SH-SY5Y (cell line): Measurements from ENCODE around the gene LRRC38.

Experiments used
- GATA2 ChIP-seq: IDR thresholded peaks from 2 replicates; pipeline ENCODE4 v1.6.1; 2011; ENCODE audit warnings: mild to moderate bottlenecking, low read depth, low read length
- GATA3 ChIP-seq: IDR thresholded peaks from 2 replicates; pipeline ENCODE4 v1.6.1; 2011; ENCODE audit warnings: low read depth, mild to moderate bottlenecking, low read length, moderate library complexity

Gene LRRC38, protein sequence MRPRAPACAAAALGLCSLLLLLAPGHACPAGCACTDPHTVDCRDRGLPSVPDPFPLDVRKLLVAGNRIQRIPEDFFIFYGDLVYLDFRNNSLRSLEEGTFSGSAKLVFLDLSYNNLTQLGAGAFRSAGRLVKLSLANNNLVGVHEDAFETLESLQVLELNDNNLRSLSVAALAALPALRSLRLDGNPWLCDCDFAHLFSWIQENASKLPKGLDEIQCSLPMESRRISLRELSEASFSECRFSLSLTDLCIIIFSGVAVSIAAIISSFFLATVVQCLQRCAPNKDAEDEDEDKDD

DNA sequence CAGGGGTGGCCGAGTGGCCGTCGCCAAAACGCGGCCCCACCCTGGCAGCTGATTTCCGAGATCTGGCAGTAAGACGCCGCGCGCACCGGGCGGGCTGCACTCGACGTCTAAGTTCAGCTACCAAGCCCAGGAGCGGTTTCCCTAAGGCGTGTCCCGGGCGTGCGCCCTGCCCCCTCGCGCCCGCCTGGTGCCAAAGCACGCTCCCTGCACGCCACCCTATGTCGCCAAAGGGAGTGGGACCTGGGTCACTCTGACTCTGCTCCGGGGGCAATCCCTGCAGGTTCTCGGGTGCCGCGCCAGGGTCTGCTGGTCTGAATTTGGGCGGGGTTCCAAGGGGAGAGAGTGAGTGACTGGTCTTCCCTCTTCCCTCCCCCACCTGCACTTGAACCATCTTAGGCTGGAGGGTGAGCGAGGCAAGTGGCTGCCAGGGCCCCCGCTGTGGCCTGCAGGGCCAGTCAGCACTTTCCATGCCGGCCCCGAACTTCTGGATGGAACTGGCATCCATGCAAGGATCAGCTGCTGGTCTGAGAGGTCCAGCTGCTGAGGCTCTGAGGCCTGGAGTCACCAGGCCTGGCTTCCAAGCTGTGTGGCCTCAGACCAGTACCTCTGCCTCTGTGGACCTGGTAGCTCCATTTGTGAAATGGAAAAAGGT lies at the start of gene LRRC38:
TSS of gene LRRC38 (minus strand) at position 109 of the 652 bp plus-strand sequence. CDS start 410 bp downstream, outside the sequence.
- no peak for TF ChIP-seq GATA3
- TF ChIP-seq GATA2 = no peak

DNA sequence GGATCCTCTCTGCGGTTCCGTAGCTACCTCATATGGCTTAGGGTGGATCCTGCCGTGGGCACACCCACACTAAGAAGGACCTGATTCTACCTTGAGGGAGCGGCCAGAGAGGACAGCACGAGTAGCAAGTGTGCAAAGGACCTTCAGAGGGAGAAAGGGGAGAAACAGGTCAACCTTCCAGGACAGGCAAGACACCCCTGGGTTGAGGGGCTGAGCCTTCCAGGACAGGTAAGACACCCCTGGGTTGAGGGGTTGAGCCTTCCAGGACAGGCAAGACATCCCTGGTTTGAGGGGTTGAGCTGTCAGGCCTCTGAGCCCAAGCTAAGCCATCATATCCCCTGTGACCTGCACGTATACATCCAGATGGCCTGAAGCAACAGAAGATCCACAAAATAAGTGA lies 46.7 kb upstream of the LRRC38 start:
- TF ChIP-seq GATA3 (no peak), GATA2 (no peak)

DNA sequence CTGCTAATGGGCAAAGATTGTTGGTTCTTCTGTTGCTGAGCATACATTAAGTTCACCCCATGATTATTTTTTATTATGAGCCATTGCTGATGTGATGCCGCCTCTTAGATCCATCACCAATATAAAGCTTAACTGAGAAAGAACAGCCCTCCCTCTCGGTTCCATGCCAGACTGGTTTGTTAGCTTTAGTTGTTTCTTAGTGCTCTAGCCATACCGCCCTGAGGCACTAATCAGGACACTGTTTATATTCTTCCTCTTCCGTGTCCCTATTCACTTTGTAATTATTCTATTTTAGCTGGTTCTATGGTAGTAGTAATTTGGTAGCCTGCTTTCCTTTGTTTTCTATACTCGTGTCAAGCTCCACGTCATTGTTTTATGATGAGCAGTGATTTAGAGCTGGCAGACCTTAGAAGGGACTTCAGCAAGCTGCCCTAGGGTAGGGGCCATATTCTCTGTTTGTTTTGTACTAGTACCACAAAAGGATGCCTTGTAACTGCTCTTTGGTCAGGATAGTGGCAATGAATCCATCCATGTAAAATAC lies 42.5 kb upstream of the LRRC38 start:
- TF ChIP-seq GATA2 = no peak
- TF ChIP-seq GATA3 = no peak

DNA sequence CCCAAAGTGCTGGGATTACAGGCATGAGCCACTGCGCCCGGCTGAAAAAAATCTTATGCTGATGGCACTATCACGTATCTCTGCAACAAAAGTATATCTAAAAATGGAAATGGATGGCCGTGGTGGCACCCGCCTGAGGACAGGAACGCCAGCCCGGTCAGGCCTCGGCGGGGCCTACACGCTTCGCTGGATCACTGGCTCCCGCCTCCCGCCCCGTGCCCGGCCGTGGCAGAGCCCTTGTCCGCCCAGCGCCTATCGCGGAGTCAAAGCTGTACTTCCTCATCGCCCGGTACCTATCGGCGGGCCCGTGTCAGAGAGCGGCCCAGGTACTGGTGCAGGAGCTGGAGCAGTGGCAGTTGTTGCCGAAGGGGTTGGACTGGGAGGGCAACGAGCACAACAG lies 41.0 kb upstream of the LRRC38 start:
- TF ChIP-seq GATA2 = no peak
- no peak for TF ChIP-seq GATA3

DNA sequence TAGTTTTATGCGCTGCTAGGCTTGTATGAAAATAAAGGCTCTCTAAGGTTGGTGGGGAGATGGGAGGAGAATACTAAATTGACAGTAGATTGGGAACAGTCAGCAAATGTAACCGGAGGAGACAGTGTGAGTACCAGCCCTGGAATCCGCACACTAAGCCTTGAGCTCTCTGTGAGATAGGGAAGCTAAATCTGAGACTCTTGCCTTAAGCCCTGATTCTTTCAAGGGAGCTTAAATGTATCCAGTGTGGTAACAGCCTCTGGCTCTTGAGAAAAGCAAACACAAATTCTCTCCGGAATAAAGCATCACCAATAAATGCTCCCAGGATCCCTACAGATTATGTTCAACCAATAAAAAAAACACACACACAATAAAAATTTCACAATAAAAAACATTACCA lies 36.9 kb upstream of the LRRC38 start:
- TF ChIP-seq GATA3 (no peak), GATA2 (no peak)

DNA sequence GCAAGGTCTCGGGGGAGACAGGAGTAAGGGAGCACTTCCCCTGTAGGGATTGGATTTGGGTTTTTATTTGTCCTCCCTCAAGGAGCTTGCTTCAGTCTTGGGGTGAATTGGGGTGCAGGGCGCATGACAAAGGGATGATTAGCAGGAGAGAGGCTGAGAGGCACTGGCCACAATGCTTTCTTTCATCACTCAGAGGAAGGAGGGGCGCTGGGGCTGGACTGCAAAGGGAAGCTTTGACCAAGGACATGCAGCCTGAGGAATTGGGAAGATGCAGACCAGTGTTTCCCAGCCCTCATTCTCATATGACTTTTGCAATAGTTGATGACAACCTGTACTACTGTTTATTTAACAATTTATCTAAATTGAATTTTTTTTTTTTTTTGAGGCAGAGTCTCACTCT lies 35.7 kb upstream of the LRRC38 start:
- TF ChIP-seq GATA3 = no peak
- TF ChIP-seq GATA2 = no peak

DNA sequence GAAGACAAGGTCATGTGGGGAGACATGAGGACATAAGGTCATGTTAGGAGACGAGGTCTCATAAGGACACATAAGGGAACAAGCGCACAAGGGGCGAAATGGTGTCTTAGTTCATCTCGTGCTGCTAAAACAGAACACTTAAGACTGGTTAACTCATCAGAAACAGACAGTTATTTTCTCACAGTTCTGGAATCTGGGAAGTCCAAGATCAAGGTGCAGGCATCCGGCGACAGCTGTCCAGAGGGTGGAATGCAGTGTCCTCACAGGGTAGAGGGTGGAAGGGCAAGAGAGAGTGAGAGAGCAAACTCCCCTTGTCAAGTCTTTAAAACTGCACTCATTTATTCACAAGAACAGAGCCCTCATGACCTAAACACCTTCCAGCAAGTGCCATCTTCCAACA lies 35.2 kb upstream of the LRRC38 start:
- TF ChIP-seq GATA3 = no peak
- no peak for TF ChIP-seq GATA2

DNA sequence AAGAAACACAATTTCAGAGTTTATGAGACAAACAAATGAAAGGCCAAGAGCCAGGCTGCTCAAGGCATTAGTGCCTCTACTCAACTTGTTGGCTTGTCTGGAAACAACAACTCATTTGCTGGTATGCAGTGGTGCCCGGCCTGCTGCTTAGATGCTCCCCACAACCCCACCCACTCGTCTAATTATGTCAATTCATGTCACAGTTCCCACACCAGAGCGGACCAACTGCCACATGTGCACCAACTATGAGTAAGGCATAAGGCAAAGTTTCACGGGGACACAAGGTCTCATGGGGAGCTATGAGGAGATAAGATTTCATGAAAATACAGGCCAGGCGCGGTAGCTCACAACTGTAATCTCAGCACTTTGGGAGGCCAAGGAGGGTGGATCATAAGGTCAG lies 34.5 kb upstream of the LRRC38 start:
- TF ChIP-seq GATA2 (no peak), GATA3 (no peak)

DNA sequence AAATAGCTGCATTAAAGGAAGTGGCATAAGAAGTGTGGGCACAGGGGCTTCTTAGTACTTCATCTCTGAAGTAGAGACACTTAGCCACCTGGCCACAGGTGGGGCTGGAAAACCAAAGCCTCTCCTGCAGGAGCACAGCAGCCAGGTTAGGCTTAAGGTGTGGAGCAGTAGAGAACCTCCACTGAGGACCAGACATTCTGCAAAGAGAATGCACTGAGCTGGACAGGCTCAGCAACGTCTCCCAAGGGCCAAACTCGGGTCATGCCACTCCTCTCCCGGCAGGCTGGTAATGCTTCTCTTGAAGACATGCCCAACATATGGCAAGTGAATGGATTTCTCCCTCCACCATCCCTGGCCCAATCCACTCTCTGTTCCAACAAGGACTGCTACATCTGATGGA lies 33.0 kb upstream of the LRRC38 start:
- TF ChIP-seq GATA2 (no peak), GATA3 (no peak)

DNA sequence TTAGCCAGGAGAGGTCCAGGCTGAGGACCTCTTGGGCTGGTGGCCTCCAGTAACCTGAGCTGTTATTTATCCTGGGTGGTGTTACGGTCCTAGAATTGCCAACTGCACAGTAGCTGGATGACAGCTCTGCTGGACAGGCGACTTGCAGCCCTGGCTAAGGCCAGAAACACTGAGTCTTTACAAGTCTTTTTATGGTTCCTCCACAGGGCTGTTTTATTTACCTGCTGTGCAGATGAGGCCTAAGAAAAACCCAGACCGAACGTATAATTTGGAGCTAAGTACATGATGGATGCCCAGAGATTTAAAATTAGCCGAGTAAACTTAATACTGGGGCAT lies 30.4 kb upstream of the LRRC38 start:
- TF ChIP-seq GATA2 (no peak), GATA3 (no peak)

DNA sequence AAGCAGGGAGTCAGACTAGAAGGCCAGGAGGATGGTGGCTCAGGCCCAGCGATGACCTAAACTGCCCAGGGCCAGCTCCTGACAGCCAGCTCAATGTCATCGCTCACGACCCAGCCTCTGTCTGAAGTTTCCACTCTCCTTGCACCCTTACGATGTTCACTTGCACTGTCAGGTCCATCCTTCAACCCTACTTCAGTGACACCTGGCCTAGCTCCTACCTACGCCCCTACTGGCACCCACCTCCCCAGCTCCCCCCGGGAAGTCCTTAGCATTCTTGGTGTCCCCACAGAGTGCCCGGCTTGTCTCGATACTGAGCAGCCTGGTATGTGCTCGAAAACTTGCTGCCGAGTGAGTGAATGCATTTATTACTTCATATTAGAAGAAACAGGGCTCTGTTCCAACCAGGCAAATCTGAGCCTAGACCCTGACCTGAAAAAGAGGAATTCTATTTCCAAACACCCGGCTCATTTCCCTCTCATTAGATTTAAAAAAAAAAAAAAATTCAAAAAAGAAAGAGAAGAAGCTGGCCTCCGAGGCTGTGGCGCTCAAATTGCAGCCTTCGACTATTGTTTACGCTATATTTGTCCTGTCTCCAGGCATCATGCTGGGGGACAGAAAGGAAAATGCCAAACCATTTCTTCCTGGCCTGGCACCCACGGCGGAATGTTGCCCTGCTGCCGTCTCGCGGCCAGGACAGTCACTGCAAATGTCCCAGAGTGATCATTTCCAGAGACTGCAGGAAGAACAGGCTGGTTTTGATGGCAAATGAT lies 29.8 kb upstream of the LRRC38 start:
- TF ChIP-seq GATA3 (no peak), GATA2 (no peak)

DNA sequence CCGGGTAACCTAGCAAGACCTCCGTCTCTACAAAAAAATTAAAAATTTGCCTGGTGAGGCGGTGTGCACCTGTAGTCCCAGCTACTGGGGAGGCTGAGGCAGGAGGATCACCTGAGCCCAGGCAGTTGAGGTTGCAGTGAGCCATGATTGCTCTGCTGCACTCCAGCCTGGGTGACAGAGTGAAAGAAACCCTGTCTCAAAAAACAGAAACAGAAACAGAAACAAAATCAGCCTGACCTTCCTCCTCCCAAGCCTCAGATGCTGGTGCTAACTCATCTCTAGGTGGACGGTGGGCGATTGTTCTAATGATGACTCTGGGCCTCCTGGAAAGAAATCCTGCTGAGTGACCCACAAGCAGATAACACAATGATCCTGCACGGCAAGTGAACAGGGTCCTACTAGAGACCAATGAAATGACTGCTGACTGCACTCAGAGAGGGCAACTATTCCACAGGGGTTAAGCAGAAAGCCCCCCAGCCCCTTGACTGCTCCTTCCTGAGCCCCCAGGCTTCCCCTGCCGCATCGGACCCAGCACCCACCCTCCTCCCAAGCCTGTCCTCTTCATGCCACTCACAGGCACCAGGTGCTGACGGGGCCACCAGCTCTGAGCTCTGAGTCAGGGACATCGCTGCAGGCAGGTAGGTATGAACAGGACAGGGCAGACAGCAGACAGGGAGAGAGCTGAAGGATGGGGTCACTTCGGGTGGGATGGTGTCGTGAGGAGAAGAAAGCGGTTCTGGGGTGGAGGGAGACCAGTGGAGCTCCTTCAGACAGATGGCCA lies 27.8 kb upstream of the LRRC38 start:
- TF ChIP-seq GATA2 (no peak), GATA3 (no peak)

DNA sequence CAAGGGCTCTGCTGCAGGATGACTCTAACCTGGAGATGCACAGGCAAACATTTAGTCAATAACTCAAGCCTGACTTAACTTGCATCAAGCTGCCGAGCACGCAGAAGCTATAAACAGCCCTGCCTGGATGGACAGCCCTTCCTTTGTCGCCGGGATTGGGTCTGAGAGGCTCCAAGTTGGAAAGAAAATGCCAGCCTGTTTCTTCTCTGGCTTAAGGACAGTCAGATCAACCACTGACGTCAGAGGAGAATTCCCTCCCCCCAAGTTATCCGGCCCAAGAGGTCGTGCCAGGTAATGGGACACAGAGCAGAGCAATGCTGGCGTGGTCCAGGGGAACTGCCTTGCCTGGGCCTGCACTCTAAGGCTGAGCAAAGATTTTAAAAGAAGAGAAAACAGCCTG lies 27.1 kb upstream of the LRRC38 start:
- TF ChIP-seq GATA3 = no peak
- no peak for TF ChIP-seq GATA2

DNA sequence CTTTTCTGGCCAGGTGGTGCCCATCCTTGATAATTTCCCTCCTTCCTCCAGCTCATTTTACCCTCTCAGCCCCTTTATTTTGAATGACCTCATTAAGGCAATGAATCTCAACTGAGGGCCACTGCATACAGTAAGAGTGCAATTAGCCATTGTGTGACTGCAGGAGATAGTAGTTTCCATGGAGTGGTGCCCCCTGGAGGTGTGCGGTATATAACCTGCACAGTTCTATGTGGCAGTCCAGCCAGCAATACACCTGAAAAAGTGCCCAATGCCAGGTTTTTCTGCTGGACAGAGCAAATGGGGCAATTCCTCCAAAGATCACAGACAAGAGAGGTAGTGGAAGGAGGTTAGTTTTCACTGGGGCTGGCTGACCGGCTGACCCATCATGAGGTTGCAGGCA lies 25.9 kb upstream of the LRRC38 start:
- TF ChIP-seq GATA2 = no peak
- TF ChIP-seq GATA3 = no peak

DNA sequence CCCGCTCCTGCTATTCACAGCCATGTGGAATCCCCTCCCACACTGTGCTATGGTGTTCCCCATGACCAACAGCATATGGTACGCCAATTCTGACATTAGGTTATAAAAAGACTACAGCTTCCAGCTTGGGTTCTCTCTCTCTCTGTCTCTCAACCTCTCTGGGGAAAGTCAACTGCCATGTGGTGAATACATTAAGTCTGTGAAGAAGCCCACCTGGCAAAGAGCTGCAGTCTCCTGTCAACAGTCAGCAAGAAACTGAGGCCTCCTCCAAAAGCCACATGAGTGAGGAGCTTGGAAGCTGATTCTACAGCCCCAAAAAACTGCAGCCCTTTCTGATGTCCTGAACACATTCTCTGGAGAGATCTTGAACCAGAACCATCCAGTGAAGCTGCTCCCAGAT lies 25.0 kb upstream of the LRRC38 start:
- TF ChIP-seq GATA3 (no peak), GATA2 (no peak)
